BLaER1 treated with 17β-estradiol and CSF1 and Interleukin-3, amounts not matched to agents 10 nM and 100 nM (cell line): ENCODE measurements around the gene ALG13.
"Not testable (repeated sequence)": the region's sequence is repeated elsewhere in the genome, so short reads cannot be mapped to it uniquely, and the experiment has no call there.

Experiments
- H3K27ac ChIP-seq, 11 experiments: shearing (Covaris generic); formaldehyde crosslinking; 2 replicates each; pipeline ENCODE4 v1.8.1; 2022
- H3K27me3 ChIP-seq, 11 experiments: shearing (Covaris generic); formaldehyde crosslinking; 2 replicates each; pipeline ENCODE4 v1.8.1; 2022
- H3K36me3 ChIP-seq, 11 experiments: shearing (Covaris generic); formaldehyde crosslinking; 2 replicates each; pipeline ENCODE4 v1.8.1; 2022
- H3K4me1 ChIP-seq, 10 experiments: shearing (Covaris generic); formaldehyde crosslinking; 2 replicates each; pipeline ENCODE4 v1.8.1; 2022
- H3K4me2 ChIP-seq, 11 experiments: shearing (Covaris generic); formaldehyde crosslinking; 2 replicates each; pipeline ENCODE4 v1.8.1; 2022
- H3K4me3 ChIP-seq, 10 experiments: shearing (Covaris generic); formaldehyde crosslinking; 2 replicates each; pipeline ENCODE4 v1.8.1; 2022
- H3K9ac ChIP-seq, 11 experiments: shearing (Covaris generic); formaldehyde crosslinking; 2 replicates each; pipeline ENCODE4 v1.8.1; 2022
- H3K9me3 ChIP-seq, 11 experiments: shearing (Covaris generic); formaldehyde crosslinking; replicated peaks in 1 of 11; 2 replicates each; pipeline ENCODE4 v1.8.1; 2022
- H4K20me1 ChIP-seq, 11 experiments: shearing (Covaris generic); formaldehyde crosslinking; 2 replicates each; pipeline ENCODE4 v1.8.1; 2022
- Cebpa-rat ChIP-seq, 11 experiments: shearing (Covaris generic); IDR thresholded peaks; 2 replicates each; pipeline ENCODE4 v1.8.1; 2022

The ALG13 gene

GRCh38 chrX:111784667-111785066 lies 103.7 kb downstream of the ALG13 start:
- Histone ChIP-seq H3K4me2 (no peak overlapping the region), H3K27ac (no peak overlapping the region), H3K9me3 (peaks cover 10 to 45% (median 26%) of the 10 kb centered on the region in 11 experiments; a peak in 19 of 22 replicates), H3K4me1 (peaks cover 0 to 13% (median 0%) of the 10 kb centered on the region in 10 experiments; a peak in 4 of 20 replicates), H3K9ac (no peak overlapping the region), H3K27me3 (peaks cover 57 to 92% (median 84%) of the 10 kb centered on the region in 11 experiments), H3K36me3 (no peaks in the 10 kb centered on the region), H4K20me1 (no peaks in the 10 kb centered on the region), H3K4me3 (no peak overlapping the region)
- TF ChIP-seq Cebpa-rat (IDR thresholded peaks at IDR 0.05), result no peak

GRCh38 chrX:111790054-111790453 lies 109.1 kb downstream of the ALG13 start:
- H3K27ac ChIP-seq, H3K4me3 ChIP-seq, H3K4me2 ChIP-seq, H3K9ac ChIP-seq, H3K4me1 ChIP-seq, H4K20me1 ChIP-seq, H3K36me3 ChIP-seq: not testable (repeated sequence)
- Histone ChIP-seq H3K9me3 (peaks cover 6 to 53% (median 17%) of the 10 kb centered on the region in 11 experiments; a peak in 20 of 22 replicates), H3K27me3 (peaks cover 21 to 67% (median 58%) of the 10 kb centered on the region in 11 experiments)
